WTC11 (cell line): ENCODE measurements around the gene SPATA18.

Experiments
- CREB1 ChIP-seq: sonication (generic); formaldehyde crosslinking; IDR thresholded peaks from 2 replicates; pipeline ENCODE4 v1.8.0; 2023; ENCODE audit warnings: mild to moderate bottlenecking, missing genetic modification reagents
- TF ChIP-seq, protein P1 (sequence below): fragments of 200-600 bp; IDR thresholded peaks from 2 replicates; pipeline ENCODE4 v1.8.0; 2022; ENCODE audit warnings: antibody characterized with exemption

DNA sequence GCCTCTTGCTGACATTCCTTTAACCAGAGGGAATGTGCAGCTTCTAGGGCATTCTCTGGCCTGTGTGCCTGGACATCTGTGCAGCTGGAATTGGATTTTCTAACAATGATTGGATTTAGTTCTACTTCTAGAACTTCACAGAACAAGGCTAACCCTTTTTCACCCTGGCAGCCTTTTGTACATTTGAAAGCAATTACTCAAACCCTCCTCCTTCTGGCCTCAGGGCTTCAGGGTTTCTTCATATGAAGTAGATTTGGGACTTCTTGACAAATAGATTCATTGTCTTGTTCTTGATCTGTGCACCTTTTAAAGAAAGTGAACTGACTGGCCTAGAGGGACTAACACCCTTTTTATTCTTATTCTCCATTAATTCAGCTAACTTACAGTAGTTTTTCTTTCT is 30.1 kb downstream of the SPATA18 start:
- TF ChIP-seq, protein P1, sequence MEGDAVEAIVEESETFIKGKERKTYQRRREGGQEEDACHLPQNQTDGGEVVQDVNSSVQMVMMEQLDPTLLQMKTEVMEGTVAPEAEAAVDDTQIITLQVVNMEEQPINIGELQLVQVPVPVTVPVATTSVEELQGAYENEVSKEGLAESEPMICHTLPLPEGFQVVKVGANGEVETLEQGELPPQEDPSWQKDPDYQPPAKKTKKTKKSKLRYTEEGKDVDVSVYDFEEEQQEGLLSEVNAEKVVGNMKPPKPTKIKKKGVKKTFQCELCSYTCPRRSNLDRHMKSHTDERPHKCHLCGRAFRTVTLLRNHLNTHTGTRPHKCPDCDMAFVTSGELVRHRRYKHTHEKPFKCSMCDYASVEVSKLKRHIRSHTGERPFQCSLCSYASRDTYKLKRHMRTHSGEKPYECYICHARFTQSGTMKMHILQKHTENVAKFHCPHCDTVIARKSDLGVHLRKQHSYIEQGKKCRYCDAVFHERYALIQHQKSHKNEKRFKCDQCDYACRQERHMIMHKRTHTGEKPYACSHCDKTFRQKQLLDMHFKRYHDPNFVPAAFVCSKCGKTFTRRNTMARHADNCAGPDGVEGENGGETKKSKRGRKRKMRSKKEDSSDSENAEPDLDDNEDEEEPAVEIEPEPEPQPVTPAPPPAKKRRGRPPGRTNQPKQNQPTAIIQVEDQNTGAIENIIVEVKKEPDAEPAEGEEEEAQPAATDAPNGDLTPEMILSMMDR: no peak
- no peak for TF ChIP-seq CREB1 (CRISPR knock-in tag)
